Prostate gland (tissue), 2 donors: ENCODE measurements around the gene SCO1.

Source experiments
- POLR2A ChIP-seq: fragments of 450-650 bp; IDR thresholded peaks from one replicate; pipeline ENCODE4 v1.6.1; 2016; ENCODE audit warnings: antibody characterized with exemption, mild to moderate bottlenecking
- TF ChIP-seq, protein P1 (sequence below), 4 experiments: fragments of 200-600 bp in 2 of 4; fragments of 450-650 bp in 2 of 4; sonication (generic) in 2 of 4; IDR thresholded peaks; 1 replicate in 3 of 4; 2 replicates in 1 of 4; pipeline ENCODE4 v1.5.1; 2016 to 2019; ENCODE audit warnings: antibody characterized with exemption in 4 of 4, mild to moderate bottlenecking in 2 of 4, moderate library complexity in 2 of 4

DNA sequence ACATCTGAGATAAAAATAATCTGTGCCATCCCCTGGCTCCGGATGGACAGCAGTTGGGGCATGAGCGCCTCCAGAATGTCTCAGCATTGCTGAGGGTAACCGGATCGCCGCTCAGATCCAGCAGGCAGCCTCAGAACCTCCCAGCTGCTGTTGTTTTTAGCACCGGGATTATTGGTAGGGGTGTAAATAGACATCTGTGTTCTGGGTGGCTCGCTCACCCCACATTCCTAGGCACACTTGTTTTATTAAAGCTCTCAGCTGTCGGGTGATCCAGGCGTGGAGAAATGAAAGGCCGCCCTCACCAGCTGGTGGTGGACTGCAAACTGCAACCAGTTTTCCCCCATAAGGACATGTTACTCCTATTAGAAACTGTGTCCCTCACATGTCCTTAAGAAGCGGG, 72.4 kb downstream of the SCO1 start:
- TF ChIP-seq, protein P1, sequence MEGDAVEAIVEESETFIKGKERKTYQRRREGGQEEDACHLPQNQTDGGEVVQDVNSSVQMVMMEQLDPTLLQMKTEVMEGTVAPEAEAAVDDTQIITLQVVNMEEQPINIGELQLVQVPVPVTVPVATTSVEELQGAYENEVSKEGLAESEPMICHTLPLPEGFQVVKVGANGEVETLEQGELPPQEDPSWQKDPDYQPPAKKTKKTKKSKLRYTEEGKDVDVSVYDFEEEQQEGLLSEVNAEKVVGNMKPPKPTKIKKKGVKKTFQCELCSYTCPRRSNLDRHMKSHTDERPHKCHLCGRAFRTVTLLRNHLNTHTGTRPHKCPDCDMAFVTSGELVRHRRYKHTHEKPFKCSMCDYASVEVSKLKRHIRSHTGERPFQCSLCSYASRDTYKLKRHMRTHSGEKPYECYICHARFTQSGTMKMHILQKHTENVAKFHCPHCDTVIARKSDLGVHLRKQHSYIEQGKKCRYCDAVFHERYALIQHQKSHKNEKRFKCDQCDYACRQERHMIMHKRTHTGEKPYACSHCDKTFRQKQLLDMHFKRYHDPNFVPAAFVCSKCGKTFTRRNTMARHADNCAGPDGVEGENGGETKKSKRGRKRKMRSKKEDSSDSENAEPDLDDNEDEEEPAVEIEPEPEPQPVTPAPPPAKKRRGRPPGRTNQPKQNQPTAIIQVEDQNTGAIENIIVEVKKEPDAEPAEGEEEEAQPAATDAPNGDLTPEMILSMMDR (IDR thresholded peaks at IDR 0.05), result no peak
- TF ChIP-seq POLR2A, result no peak
